ENCODE data around the gene C11orf16.

DNA sequence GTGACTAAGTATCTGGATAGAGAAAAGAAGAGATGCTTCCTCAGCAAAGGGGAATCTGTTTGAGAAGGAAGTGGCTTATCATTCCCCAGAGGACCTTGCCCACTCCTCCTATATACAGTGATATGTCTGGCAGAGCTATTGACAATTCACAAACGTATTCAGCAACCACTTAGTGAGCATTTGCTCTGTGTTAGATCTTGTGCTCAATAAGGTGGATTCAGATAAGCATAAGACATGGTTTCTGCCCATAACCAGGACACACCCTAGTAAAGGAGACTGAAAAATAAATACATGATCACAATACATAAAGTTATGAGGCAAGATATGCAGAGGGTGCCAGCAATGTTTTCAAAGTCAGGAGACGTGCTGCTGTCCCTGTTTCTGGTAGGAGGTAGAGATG is 30.1 kb upstream of the C11orf16 start:
- TF ChIP-seq CTCF (IDR thresholded peaks at IDR 0.05) (no peak), POLR2A (IDR thresholded peaks at IDR 0.05) (no peak)
